Putamen (tissue), 1 donor: Measurements from ENCODE around the gene MS4A8.

ENCODE experiments used
- DNase-seq: peaks from one replicate; pipeline ENCODE4 v3.0.0-alpha.2; 2016; ENCODE audit warnings: low spot score

Gene MS4A8

DNA sequence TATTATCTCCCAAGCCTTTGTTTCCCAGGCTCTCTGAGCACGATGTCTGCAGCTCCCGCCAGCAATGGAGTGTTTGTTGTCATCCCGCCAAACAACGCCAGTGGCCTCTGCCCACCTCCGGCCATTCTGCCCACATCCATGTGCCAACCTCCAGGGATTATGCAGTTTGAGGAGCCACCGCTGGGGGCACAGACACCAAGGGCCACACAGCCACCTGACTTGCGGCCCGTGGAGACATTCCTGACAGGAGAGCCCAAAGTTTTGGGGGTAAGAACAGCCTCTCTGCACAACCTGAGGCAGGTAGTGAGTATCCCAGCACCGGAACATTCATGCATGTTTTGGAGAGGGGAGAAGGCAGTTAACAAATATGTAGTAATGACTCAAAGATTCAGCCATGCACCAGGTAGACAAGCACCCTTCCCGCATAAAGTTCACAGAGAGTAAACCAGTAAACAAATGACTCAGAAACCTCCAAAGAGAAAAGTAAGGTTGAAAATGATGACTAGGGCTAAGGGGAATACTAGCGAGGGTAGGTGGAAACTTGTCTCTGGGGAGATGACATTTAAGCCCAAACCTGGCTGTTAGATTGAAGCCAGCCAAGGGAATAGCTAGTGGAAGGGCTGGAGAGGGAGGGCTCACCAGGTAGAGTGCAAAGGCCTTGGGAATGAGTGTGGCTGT lies 64.4 kb downstream of the MS4A8 start:
- DNase-seq = no peak

DNA sequence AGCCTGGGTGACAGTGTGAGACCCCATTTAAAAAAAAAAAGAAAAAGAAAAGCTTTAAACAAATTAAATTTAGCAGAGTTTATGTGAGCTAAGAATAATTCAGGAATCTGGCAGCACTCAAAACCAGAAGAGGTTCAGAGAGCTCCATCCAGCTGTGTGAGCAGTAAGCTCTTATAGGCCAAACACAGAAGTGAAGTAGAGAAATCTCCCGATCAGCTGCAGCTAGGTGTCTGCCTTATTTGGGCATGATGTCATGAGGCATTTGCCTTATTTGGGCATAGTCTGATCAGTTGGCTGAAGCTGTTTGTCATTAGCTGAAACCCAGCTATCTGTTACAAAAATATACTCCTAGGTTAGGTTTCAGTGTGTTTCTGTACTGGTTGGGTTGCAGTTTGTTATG lies 65.5 kb downstream of the MS4A8 start:
- DNase-seq = no peak

DNA sequence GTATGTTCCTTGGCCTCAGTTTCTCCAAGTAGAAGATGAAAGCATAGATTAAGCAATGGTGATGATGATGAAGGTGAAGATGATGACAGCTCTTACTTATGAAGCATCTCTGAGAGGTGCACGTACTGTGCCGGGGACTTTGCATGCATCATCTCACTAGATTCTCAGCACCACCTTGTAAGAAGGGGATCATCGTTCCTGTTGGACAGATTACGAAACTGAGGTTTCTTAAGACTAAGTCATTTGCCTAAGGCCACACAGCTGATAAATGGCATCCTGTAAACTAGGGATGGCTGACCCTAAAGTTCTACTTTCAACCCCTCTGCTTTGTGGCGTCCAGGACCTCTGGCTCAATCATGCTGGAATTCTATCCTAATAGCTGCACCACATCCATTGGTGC lies 65.9 kb downstream of the MS4A8 start:
- no peak for DNase-seq
